ENCODE results near the gene RNF10.

RNF10 gene

GRCh38 chr12:120588371-120588770 is 54.2 kb downstream of the RNF10 start:
- DNase-seq (ENCODE audit: low spot score): no peak
- no peak for TF ChIP-seq CTCF (IDR thresholded peaks at IDR 0.05; ENCODE audit: extremely low read depth, missing control alignments)

- DNase-seq (ENCODE audit: low spot score): no peak
Measured at GRCh38 chr12:120588948-120589930, 55.1 kb downstream of the RNF10 start.

GRCh38 chr12:120590741-120591407 is 56.7 kb downstream of the RNF10 start:
- TF ChIP-seq CTCF (IDR thresholded peaks at IDR 0.05; ENCODE audit: extremely low read depth, missing control alignments): no peak
- DNase-seq (ENCODE audit: low spot score): no peak

More at GRCh38 chr12:120588948-120589930, 55.1 kb downstream of the RNF10 start:
- no peak for TF ChIP-seq CTCF (IDR thresholded peaks at IDR 0.05; ENCODE audit: extremely low read depth, missing control alignments)

- TF ChIP-seq CTCF (IDR thresholded peaks at IDR 0.05; ENCODE audit: extremely low read depth, missing control alignments): no peak
- no peak for DNase-seq (ENCODE audit: low spot score)
Measured at GRCh38 chr12:120592121-120593049, 58.2 kb downstream of the RNF10 start.

GRCh38 chr12:120596901-120597300 is 62.7 kb downstream of the RNF10 start:
- no peak for TF ChIP-seq CTCF (IDR thresholded peaks at IDR 0.05; ENCODE audit: extremely low read depth, missing control alignments)
- DNase-seq (ENCODE audit: low spot score): no peak

GRCh38 chr12:120597861-120598260 is 63.7 kb downstream of the RNF10 start:
- no peak for DNase-seq (ENCODE audit: low spot score)
- TF ChIP-seq CTCF (IDR thresholded peaks at IDR 0.05; ENCODE audit: extremely low read depth, missing control alignments): no peak
